OCI-LY1 (cell line): ENCODE data around the gene NAV2.

Source experiments
- CTCF ChIP-seq: fragments of 200-600 bp; sonication (generic), shearing (Covaris generic); IDR thresholded peaks from 2 replicates; pipeline ENCODE4 v1.5.1; 2017; ENCODE audit warnings: mild to moderate bottlenecking, antibody characterized with exemption, low read length, moderate library complexity, mixed read lengths
- EZH2 ChIP-seq: fragments of 200-600 bp; sonication (generic), shearing (Covaris generic); IDR thresholded peaks from 2 replicates; pipeline ENCODE4 v1.8.0; 2017; ENCODE audit warnings: borderline replicate concordance, mixed run types, mild to moderate bottlenecking, antibody characterized with exemption, low read length, moderate library complexity, mixed read lengths

GRCh38 chr11:19946681-19947080 lies 234.0 kb downstream of the NAV2 start:
- TF ChIP-seq CTCF (no peak), EZH2 (no peak)
